Fibroblast of mammary gland (primary cell): ENCODE data around the gene ULK4.

Experiments
- DNase-seq: peaks from one replicate; pipeline ENCODE4 v3.0.0-alpha.2; 2010; ENCODE audit warnings: low read depth
- H3K4me3 ChIP-seq: 2 replicates; pipeline ENCODE4 v1.5.1; 2011; ENCODE audit warnings: low read depth, mild to moderate bottlenecking, low read length, moderate library complexity; ENCODE audit not compliant: control insufficient read depth
- TF ChIP-seq, protein P1 (sequence below): conservative IDR thresholded peaks from 2 replicates; pipeline ENCODE4 v1.5.1; 2011; ENCODE audit warnings: low read depth, low read length, inconsistent platforms; ENCODE audit not compliant: control insufficient read depth, insufficient read depth

The ULK4 gene

DNA sequence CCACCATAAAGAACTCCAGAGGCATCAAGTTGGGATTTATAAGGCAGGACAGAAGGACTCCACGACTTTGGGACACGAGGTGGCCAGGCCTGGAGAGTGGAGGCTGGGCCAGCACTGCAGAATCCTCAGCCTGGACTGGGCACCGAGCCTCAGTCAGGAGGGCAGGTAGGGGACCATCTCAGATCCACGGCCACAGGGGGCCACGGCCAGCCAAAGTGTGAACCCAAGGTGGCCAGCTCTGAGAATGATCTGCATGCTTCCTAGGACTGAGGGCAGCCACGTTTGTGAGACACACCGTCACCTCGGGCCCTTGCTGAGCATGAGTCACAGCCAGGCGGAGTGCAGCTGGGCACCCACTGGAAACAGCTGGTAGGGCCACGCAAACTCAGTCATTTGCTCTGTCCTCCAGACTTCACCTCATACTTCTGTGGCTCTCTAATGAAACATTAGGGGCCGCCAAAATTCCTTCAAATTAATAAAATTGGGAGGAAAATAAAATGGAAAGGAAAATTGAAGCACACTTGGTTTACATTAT lies 696.8 kb downstream of the ULK4 start:
- H3K4me3 ChIP-seq, result no peak overlapping the region
- TF ChIP-seq, protein P1, sequence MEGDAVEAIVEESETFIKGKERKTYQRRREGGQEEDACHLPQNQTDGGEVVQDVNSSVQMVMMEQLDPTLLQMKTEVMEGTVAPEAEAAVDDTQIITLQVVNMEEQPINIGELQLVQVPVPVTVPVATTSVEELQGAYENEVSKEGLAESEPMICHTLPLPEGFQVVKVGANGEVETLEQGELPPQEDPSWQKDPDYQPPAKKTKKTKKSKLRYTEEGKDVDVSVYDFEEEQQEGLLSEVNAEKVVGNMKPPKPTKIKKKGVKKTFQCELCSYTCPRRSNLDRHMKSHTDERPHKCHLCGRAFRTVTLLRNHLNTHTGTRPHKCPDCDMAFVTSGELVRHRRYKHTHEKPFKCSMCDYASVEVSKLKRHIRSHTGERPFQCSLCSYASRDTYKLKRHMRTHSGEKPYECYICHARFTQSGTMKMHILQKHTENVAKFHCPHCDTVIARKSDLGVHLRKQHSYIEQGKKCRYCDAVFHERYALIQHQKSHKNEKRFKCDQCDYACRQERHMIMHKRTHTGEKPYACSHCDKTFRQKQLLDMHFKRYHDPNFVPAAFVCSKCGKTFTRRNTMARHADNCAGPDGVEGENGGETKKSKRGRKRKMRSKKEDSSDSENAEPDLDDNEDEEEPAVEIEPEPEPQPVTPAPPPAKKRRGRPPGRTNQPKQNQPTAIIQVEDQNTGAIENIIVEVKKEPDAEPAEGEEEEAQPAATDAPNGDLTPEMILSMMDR, result no peak
- peak; percentile 61 for DNase-seq

DNA sequence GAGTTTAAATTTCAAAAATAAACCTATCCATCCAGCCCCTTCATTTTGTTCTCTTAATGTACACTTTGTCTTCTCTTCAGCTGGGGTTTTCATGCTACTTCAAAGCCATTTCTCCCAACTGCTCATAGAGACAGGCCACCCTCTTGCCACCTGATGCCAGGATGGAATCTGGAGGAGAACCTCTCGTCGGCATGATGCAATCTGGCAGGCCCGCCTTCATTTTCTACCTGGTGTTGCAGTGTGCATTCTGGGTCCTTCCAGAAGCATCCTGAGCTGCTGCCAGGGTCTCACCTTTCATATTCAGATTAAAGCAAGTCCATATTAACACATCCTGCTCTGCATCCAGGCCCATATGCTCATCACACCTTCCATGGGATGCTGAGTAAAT lies 701.8 kb downstream of the ULK4 start:
- DNase-seq, result no peak

DNA sequence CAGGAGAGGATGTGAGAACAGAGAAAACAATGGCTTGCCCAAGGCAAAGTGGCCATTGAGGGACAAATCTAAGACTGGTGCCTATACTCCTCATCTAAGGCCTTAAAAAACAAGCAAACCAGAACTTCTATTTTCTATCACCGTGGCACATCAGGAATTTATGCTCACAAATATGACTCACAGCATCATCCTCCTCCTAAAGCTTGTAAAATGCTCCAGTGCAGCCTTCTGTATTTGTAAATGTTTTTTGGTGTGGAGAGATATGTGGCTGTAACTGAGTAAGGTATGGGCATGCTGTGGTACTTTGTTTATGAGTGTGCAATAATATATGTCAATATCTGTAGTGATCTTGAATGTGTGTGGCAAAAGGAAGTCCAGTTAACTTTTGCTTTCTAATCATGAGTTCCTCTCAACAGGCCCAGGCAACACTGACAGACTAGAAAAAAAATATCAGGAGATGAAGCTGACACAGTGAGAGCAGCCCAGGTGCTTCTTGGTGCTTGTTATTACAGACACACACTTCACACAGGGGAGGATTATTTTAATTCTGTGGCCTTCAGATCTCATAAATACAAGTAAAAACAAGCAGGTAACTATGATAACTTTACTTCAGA lies 702.3 kb downstream of the ULK4 start:
- no peak overlapping the region for H3K4me3 ChIP-seq
- DNase-seq, result peak; percentile 26
- TF ChIP-seq, protein P1, result no peak

More for the DNA sequence above, 701.8 kb downstream of the ULK4 start:
- TF ChIP-seq, protein P1, result no peak
- H3K4me3 ChIP-seq, result no peak overlapping the region

DNA sequence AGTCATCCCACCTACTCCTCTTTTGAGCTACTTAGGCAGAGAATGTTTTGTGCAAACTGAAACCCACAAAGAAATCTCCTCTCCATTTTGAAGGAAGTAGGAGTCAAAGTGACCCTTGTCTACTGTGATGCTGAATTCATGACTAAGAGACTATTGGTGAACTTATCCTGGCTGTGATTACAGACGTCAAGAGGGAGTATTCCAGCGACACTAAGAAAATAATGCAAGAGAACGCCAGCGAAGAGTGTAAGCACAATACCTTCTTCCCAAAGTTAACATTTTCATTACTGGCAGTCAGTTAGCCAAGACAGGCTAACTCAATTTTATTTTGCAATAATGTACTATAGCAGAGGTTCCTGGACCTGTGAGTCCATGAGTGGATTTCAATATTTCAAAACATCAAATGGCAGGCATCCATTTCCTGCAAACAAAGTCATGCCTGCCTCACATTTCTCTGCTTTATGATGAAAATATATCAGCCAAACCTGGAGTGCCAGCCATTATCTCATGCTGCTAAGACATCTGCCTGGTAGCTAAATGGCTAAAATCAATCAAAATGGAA lies 703.6 kb downstream of the ULK4 start:
- H3K4me3 ChIP-seq, result no peak overlapping the region
- TF ChIP-seq, protein P1, result no peak
- peak; percentile 35 for DNase-seq

DNA sequence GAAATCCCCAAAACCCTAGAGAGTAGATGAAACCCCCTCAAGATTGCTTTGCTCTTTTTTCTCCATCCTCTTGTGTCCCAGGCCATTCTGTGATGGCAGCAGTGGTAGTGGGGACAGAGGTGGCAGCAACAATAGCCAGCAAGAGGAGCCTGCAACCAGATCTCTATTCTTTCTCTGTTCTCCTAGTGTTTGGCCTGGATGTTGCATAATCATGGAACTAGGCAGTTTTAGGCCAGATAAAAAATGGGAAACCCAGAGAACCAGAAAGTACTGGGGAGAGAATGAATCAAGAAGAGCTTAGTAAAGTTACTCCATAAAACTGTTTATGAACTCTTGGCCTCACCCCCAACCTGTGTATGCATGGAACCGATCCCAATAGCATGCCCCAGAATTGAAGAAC lies 710.3 kb downstream of the ULK4 start:
- no peak overlapping the region for H3K4me3 ChIP-seq
- DNase-seq, result no peak
- TF ChIP-seq, protein P1, result no peak

DNA sequence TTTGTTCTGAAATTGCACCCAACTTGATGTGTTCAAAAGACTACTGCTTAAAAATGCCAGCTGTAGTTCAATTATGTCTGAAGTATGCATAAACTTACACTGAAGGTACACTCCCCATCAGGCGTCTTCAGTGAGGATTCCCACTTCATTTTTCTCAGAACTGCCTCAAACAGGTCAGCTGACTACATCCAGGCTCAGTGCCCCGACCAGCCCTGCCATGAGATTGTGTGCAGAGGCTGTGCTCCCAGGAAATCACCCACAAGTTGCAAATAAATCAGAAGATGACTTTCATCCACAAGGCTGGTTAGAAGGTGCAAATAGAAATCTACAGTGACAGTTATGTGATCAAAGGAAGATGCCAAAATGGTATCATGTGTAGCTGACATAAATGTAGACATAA lies 711.1 kb downstream of the ULK4 start:
- DNase-seq, result no peak
- H3K4me3 ChIP-seq, result no peak overlapping the region
- TF ChIP-seq, protein P1, result no peak

DNA sequence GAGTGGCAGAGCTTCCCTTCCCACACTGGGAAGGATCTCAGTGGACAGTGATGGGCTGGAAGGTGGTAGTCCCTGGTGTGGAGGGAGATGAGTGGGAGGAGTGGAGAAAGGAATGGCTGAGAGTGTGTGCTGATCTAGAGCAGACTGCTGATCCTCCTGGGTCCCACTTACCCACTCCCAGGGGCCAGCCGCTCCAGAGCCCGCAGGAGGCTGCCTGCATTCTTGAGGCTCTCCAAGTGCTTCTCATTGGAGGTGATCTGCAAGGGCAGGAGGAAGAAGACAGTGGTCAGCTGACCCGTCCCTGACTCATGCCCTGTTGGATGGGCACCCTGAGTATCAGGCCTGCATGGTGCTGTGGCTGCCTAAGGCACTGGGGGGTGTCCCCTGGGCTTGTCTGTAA lies 712.6 kb downstream of the ULK4 start:
- no peak overlapping the region for H3K4me3 ChIP-seq
- TF ChIP-seq, protein P1, result no peak
- DNase-seq, result no peak
